Stimulated activated CD4-positive, alpha-beta T cell treated with anti-CD3 and anti-CD28 coated beads, TNF-alpha, amount 100 ng/mL, for 1 hour (primary cell): ENCODE data around the gene YTHDC2.
A peak's percentile ranks its signal among the peaks of the same experiment; 100 is the strongest.
"Not testable (repeated sequence)": the region's sequence is repeated elsewhere in the genome, so short reads cannot be mapped to it uniquely, and the experiment has no call there.

Experiments
- DNase-seq, 3 donors: peaks; one replicate each; pipeline ENCODE4 v3.0.0-alpha.2; 2020; ENCODE audit warnings: low read depth in 3 of 3, low spot score in 1 of 3

The YTHDC2 gene

GRCh38 chr5:113601423-113601822 lies 87.9 kb downstream of the YTHDC2 start:
- DNase-seq, result no peak

- DNase-seq, result not testable (repeated sequence)
These were observed 89.8 kb downstream of the YTHDC2 start for GRCh38 chr5:113603246-113603645.

GRCh38 chr5:113606298-113607134 lies 93.0 kb downstream of the YTHDC2 start:
- DNase-seq, result peak in 2 of 3 donors; percentile 2 to 7

GRCh38 chr5:113607361-113607760 lies 93.9 kb downstream of the YTHDC2 start:
- DNase-seq, result no peak

- no peak for DNase-seq
These were observed 94.7 kb downstream of the YTHDC2 start for GRCh38 chr5:113608113-113608596.

GRCh38 chr5:113612060-113612496 lies 98.6 kb downstream of the YTHDC2 start:
- no peak for DNase-seq

- no peak for DNase-seq
These were observed 100.7 kb downstream of the YTHDC2 start for GRCh38 chr5:113614191-113614590.

- no peak for DNase-seq
These were observed 102.2 kb downstream of the YTHDC2 start for GRCh38 chr5:113615708-113616107.

- DNase-seq, result no peak
These were observed 103.8 kb downstream of the YTHDC2 start for GRCh38 chr5:113617191-113617796.

- DNase-seq, result no peak
These were observed 119.5 kb downstream of the YTHDC2 start for GRCh38 chr5:113632996-113633395.

GRCh38 chr5:113634957-113635356 lies 121.5 kb downstream of the YTHDC2 start:
- no peak for DNase-seq

- no peak for DNase-seq
These were observed 128.2 kb downstream of the YTHDC2 start for GRCh38 chr5:113641715-113642114.
